GM12891 (cell line): ENCODE data around the gene NRP1.

Experiments used
- PAX5 ChIP-seq: IDR thresholded peaks from 2 replicates; pipeline ENCODE4 v1.6.1; 2011; ENCODE audit warnings: low read length, moderate library complexity, mild to moderate bottlenecking; ENCODE audit not compliant: insufficient read depth, severe bottlenecking
- POLR2A ChIP-seq: IDR thresholded peaks from 2 replicates; pipeline ENCODE4 v1.6.1; 2011; ENCODE audit warnings: low read depth, low read length, control low read depth
- POLR2AphosphoS5 ChIP-seq: IDR thresholded peaks from 2 replicates; pipeline ENCODE4 v1.6.1; 2011; ENCODE audit warnings: low read depth, low read length, control low read depth
- POU2F2 ChIP-seq: IDR thresholded peaks from 2 replicates; pipeline ENCODE4 v1.6.1; 2011; ENCODE audit warnings: low read depth, mild to moderate bottlenecking, control low read depth, low read length, moderate library complexity
- SPI1 ChIP-seq: IDR thresholded peaks from 2 replicates; pipeline ENCODE4 v1.6.1; 2011; ENCODE audit warnings: low read depth, low read length, control low read depth
- TAF1 ChIP-seq: IDR thresholded peaks from 2 replicates; pipeline ENCODE4 v1.6.1; 2011; ENCODE audit warnings: low read depth, low read length, control low read depth

DNA sequence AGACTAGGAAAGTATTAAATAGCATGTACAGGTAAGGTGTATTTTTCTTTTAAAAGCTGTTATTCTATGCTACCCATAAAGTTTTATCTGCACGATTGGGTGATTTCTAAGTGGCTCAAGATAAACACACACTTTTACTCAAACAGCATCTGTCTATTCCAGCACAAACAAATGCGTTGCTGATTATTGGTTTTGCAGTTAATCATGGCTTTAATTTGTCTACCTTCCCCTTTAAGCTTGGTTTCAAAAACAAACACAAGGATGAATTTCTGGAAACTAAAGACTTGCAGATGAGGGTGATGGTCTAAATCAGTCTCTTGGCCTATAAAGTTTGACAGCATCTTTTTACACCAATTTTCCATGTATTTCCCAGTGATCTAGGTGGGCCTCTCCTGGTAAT is 94.2 kb downstream of the NRP1 start:
- TF ChIP-seq POLR2A, result no peak
- TF ChIP-seq TAF1, result no peak
- no peak for TF ChIP-seq POLR2AphosphoS5
- TF ChIP-seq POU2F2, result no peak
- no peak for TF ChIP-seq PAX5
- TF ChIP-seq SPI1, result no peak
